T-helper 22 cell (primary cell): ENCODE results near the gene TP53RK.

Experiments
- DNase-seq: peaks from one replicate; pipeline ENCODE4 v3.0.0-alpha.2; 2020; ENCODE audit warnings: low read depth

TP53RK gene

GRCh38 chr20:46638134-46638897 is 50.9 kb downstream of the TP53RK start:
- DNase-seq = no peak

DNA sequence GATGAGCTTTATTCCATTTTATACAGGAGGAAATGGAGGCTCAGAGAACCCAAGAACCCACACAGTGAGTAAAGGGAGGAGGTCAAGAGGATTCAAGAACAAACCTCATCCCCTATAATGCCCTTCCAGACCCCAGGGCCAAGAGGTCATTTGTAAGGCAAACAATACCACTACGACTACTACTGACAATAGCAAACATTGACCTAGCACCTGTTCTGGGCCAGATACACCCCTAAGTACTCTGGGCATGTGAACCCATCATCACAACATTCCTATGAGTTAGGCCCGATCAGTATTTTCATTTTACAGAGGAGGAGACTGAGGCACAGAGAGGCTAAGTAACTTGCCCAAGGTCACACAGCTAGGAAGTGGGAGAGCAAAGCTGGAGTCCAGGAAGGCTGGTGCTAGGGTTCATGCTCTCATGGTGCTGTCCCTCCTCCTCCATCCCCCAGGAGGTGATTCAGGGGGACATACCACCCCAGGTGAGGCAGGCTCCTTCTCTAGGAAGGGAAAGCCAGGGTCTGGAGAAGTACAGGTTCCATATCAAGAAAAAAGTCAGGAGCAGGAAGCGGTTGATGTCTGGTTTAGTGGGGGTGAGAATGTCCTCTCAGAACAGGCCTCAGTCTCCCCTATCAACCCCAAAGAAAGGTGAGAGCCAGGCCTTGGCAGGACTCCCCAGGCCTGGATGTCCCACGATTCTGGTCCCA is 51.7 kb downstream of the TP53RK start:
- no peak for DNase-seq

DNA sequence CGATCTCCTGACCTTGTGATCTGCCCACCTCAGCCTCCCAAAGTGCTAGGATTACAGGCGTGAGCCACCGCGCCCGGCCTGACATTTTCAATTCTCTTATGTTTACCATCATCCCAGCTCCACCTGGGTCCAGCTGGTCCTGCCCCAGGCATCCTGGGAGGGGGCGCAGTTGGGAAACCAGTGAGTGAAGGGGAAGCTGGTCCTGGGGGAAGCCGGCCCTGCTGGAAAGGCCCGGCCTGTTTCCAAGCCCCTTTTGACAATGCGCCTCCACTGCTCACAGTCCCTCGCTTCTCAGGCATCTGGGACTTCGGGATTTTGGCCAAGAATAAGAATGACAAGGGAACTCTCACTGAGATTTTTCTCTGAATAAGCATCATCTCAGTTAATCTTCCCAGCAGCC is 52.2 kb downstream of the TP53RK start:
- DNase-seq = no peak

DNA sequence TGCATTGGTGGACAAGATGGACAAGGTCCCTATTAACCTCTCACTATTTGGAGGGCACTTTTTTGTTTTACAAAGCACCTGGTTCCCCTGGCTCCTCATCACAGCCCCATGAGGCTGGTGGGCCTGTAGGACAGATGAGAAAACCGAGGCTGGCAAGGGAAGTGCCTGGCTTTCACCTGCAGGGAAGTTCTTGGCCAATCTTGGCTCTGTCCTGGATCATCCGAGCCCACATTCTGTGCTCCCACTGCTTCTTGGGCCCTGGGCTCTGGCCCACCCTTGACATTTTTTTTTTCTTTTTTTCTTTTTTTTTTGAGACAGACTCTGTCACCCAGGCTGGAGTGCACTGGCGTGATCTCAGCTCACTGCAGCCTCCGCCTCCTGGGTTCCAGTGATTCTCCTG is 52.7 kb downstream of the TP53RK start:
- no peak for DNase-seq

DNA sequence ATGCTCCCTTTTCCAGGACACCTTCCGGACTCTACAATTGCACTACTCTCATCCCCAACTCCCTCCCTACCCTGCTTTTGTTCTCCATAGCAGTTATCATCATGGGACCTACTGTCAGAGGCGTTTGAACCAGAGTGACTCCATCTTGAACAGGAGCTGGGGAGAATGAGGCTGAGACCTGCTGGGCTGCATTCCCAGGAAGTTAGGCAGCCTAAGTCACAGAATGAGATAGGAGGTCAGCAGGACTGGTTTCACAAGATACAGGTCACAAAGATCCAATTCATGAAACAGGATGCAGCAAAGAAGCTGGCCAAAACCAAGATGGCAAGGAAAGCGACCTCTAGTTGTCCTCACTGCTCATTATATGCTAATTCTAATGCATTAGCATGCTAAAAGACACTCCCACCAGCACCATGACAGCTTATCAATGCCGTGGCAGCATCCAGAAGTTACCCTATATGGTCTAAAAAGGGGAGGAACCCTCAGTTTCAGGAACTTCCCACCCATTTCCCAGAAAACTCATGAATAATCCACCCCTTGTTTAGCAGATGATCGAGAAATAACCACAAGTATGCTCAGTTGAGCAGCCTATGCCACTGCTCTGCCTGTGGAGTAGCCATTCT is 53.6 kb downstream of the TP53RK start:
- DNase-seq = no peak

DNA sequence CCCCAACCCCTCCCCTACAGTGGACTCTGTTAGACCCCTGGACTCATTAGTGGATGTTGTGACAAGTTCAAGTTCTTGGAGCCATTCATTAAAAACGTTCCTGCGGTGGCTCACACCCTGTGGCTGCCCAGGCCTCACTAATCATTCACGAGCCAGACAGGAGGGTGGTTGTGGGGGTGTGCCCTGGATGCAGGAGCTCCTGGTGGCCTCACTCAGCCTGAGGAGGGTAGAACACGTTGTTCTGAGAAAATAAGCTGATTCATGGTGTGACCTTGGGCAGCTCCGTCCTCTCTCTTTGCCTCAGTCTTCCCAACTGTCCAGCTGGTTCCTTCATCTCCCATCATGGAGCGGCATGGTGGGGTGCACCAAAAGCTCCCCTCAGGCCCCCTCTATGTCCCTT is 54.7 kb downstream of the TP53RK start:
- no peak for DNase-seq
